ENCODE results near the gene SRBD1. TPM values are rescaled to one million over a fixed set of nuclear protein-coding genes. Genes with fewer than 3 reads are reported as not detected.

Gene SRBD1
- total RNA-seq, 2 donors from 2014 or later, result 11.8 to 14.4 TPM

GRCh38 chr2:45457211-45457945, 153.7 kb downstream of the SRBD1 start:
- Histone ChIP-seq H3K4me1 (no peaks in the 10 kb centered on the region), H3K9me3 (no peaks in the 10 kb centered on the region), H3K9ac (ENCODE audit: low read depth in 2 of 2, low read length in 2 of 2) (no peak overlapping the region), H3K36me3 (no peaks in the 10 kb centered on the region), H3K27me3 (no peaks in the 10 kb centered on the region), H3K27ac (no peak overlapping the region), H3K4me3 (no peak overlapping the region)
- intact Hi-C loops (cut with DNase I), result no loop called here
- no peak for DNase-seq
- TF ChIP-seq, protein P1, sequence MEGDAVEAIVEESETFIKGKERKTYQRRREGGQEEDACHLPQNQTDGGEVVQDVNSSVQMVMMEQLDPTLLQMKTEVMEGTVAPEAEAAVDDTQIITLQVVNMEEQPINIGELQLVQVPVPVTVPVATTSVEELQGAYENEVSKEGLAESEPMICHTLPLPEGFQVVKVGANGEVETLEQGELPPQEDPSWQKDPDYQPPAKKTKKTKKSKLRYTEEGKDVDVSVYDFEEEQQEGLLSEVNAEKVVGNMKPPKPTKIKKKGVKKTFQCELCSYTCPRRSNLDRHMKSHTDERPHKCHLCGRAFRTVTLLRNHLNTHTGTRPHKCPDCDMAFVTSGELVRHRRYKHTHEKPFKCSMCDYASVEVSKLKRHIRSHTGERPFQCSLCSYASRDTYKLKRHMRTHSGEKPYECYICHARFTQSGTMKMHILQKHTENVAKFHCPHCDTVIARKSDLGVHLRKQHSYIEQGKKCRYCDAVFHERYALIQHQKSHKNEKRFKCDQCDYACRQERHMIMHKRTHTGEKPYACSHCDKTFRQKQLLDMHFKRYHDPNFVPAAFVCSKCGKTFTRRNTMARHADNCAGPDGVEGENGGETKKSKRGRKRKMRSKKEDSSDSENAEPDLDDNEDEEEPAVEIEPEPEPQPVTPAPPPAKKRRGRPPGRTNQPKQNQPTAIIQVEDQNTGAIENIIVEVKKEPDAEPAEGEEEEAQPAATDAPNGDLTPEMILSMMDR (IDR thresholded peaks at IDR 0.05), result no peak

DNA sequence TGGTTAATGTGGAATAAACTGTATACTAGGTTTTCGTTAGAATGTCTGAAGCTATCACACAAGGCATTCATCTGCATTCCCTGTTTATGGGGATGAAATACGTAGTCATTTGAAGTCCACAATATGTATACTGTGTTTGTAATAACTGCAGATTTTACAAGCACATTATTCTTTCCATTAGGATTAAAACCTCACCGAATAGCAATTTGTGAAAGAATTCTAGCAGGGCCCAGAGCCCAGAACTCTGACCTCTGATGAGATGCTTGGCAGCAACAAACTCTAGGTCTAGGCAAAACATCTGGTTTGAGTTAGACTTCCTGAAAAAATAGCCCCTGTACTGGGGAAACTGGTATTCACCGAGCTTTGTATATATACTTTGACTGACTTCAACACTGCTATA, 158.2 kb downstream of the SRBD1 start:
- Histone ChIP-seq H3K4me3 (no peak overlapping the region), H3K27me3 (no peaks in the 10 kb centered on the region), H3K9ac (ENCODE audit: low read depth in 2 of 2, low read length in 2 of 2) (no peak overlapping the region), H3K9me3 (no peaks in the 10 kb centered on the region), H3K4me1 (no peaks in the 10 kb centered on the region), H3K27ac (no peak overlapping the region), H3K36me3 (no peaks in the 10 kb centered on the region)
- TF ChIP-seq, protein P1 (IDR thresholded peaks at IDR 0.05), result no peak
- intact Hi-C loops (cut with DNase I), result no loop called here
- no peak for DNase-seq

- no peaks in the 10 kb centered on the region for H3K4me1 ChIP-seq
- DNase-seq, result no peak
- no peaks in the 10 kb centered on the region for H3K27me3 ChIP-seq
- H3K27ac ChIP-seq, result no peak overlapping the region
- H3K9me3 ChIP-seq, result no peaks in the 10 kb centered on the region
- intact Hi-C loops (cut with DNase I), result no loop called here
- no peak overlapping the region for H3K4me3 ChIP-seq
- no peaks in the 10 kb centered on the region for H3K36me3 ChIP-seq
- no peak overlapping the region for H3K9ac ChIP-seq (ENCODE audit: low read depth in 2 of 2, low read length in 2 of 2)
- TF ChIP-seq, protein P1 (IDR thresholded peaks at IDR 0.05), result no peak
These were observed 160.4 kb downstream of the SRBD1 start for GRCh38 chr2:45450634-45451033.

- Histone ChIP-seq H3K27ac (no peak overlapping the region), H3K9ac (ENCODE audit: low read depth in 2 of 2, low read length in 2 of 2) (no peak overlapping the region), H3K4me3 (no peak overlapping the region), H3K4me1 (no peaks in the 10 kb centered on the region), H3K9me3 (no peaks in the 10 kb centered on the region), H3K27me3 (no peaks in the 10 kb centered on the region), H3K36me3 (no peaks in the 10 kb centered on the region)
- TF ChIP-seq, protein P1 (IDR thresholded peaks at IDR 0.05), result no peak
- intact Hi-C loops (cut with DNase I), result no loop called here
- DNase-seq, result no peak
These were observed 162.8 kb downstream of the SRBD1 start for GRCh38 chr2:45448217-45448616.

DNA sequence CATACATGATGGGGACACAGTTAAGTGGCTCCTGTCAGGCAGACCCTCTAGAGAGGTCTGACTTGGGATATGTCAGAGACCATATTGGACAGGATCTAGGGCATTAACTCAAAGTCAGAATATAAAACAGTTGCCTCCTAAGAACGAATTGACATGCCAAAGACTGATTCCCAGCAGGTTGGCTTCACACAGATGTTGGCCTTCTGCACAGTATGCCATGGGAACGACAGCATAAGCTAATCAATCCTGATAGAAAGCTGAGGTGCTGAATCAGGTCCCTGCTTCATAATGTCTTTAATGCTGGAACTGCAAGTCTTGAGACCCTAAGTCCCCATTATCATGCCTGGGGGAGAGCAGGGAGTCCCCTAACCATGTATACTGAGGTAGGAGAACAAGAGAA, 165.1 kb downstream of the SRBD1 start:
- no peak for DNase-seq
- H3K4me3 ChIP-seq, result no peak overlapping the region
- intact Hi-C loops (cut with DNase I), result no loop called here

More for the DNA sequence above, 165.1 kb downstream of the SRBD1 start:
- Histone ChIP-seq H3K9me3 (no peaks in the 10 kb centered on the region), H3K36me3 (no peaks in the 10 kb centered on the region), H3K27ac (no peak overlapping the region), H3K27me3 (no peaks in the 10 kb centered on the region), H3K4me1 (no peaks in the 10 kb centered on the region), H3K9ac (ENCODE audit: low read depth in 2 of 2, low read length in 2 of 2) (no peak overlapping the region)
- TF ChIP-seq, protein P1 (IDR thresholded peaks at IDR 0.05), result no peak
